Stromal cell of bone marrow (primary cell): ENCODE data around the gene ATF7IP.

Experiments used
- DNase-seq: peaks from one replicate; pipeline ENCODE4 v3.0.0-alpha.2; 2012; ENCODE audit warnings: low read depth

ATF7IP gene

GRCh38 chr12:14418451-14418890, 53.0 kb downstream of the ATF7IP start:
- DNase-seq = no peak

- no peak for DNase-seq
These were observed 57.2 kb downstream of the ATF7IP start for GRCh38 chr12:14422516-14423230.

- DNase-seq = no peak
These were observed 59.1 kb downstream of the ATF7IP start for GRCh38 chr12:14424545-14424944.

- no peak for DNase-seq
These were observed 61.3 kb downstream of the ATF7IP start for GRCh38 chr12:14426792-14427191.

- no peak for DNase-seq
These were observed 62.4 kb downstream of the ATF7IP start for GRCh38 chr12:14427929-14428328.

GRCh38 chr12:14430394-14430986, 65.0 kb downstream of the ATF7IP start:
- no peak for DNase-seq

GRCh38 chr12:14431975-14432374, 66.5 kb downstream of the ATF7IP start:
- DNase-seq = no peak

GRCh38 chr12:14435627-14436026, 70.1 kb downstream of the ATF7IP start:
- DNase-seq = no peak

GRCh38 chr12:14442221-14442881, 76.9 kb downstream of the ATF7IP start:
- peak; percentile 20 for DNase-seq

GRCh38 chr12:14443531-14443930, 78.0 kb downstream of the ATF7IP start:
- DNase-seq = peak; percentile 17

GRCh38 chr12:14450479-14450878, 85.0 kb downstream of the ATF7IP start:
- no peak for DNase-seq

- no peak for DNase-seq
These were observed 86.9 kb downstream of the ATF7IP start for GRCh38 chr12:14452336-14452735.

- no peak for DNase-seq
These were observed 87.4 kb downstream of the ATF7IP start for GRCh38 chr12:14452865-14453264.

GRCh38 chr12:14454098-14454907, 88.8 kb downstream of the ATF7IP start:
- peak; percentile 1 for DNase-seq

GRCh38 chr12:14460212-14460841, 94.8 kb downstream of the ATF7IP start:
- DNase-seq = no peak

- no peak for DNase-seq
These were observed 106.0 kb downstream of the ATF7IP start for GRCh38 chr12:14471497-14471896.

- DNase-seq = peak; percentile 4
These were observed 108.3 kb downstream of the ATF7IP start for GRCh38 chr12:14473707-14474287.

GRCh38 chr12:14479004-14479403, 113.5 kb downstream of the ATF7IP start:
- no peak for DNase-seq

GRCh38 chr12:14481201-14481600, 115.7 kb downstream of the ATF7IP start:
- DNase-seq = no peak

GRCh38 chr12:14482361-14482760, 116.9 kb downstream of the ATF7IP start:
- DNase-seq = no peak

- DNase-seq = no peak
These were observed 117.4 kb downstream of the ATF7IP start for GRCh38 chr12:14482886-14483285.

- no peak for DNase-seq
These were observed 129.8 kb downstream of the ATF7IP start for GRCh38 chr12:14495326-14495725.
